ENCODE data around the gene TYW5. TPM values are rescaled to one million over a fixed set of nuclear protein-coding genes. Genes with fewer than 3 reads are reported as not detected.

TYW5 gene
- polyA plus RNA-seq, 1 experiment, result 6.7 TPM

GRCh38 chr2:199989822-199990221 is 34.5 kb upstream of the TYW5 start:
- no peak for DNase-seq (ENCODE audit: low read depth, low spot score)
- Histone ChIP-seq H3K9me3 (ENCODE audit: control insufficient read depth, insufficient read depth, low read length) (no peaks in the 10 kb centered on the region), H3K4me3 (ENCODE audit: low read depth, low read length) (no peak overlapping the region), H3K27ac (ENCODE audit: low read depth, low read length) (no peak overlapping the region), H3K27me3 (ENCODE audit: control insufficient read depth, insufficient read depth, low read length) (no peaks in the 10 kb centered on the region)
- TF ChIP-seq CTCF (IDR thresholded peaks at IDR 0.05; ENCODE audit: low read depth, low read length), result no peak
- POLR2A ChIA-PET, result no interaction called here
- CTCF ChIA-PET, result interaction anchor here (1.4 kb wide), 1 partner anchor 10 kb away, joined by 7 read pairs; no protein-coding TSS in a partner anchor

GRCh38 chr2:199988151-199988550 is 32.9 kb upstream of the TYW5 start:
- no peak for TF ChIP-seq CTCF (IDR thresholded peaks at IDR 0.05; ENCODE audit: low read depth, low read length)
- Histone ChIP-seq H3K27me3 (ENCODE audit: control insufficient read depth, insufficient read depth, low read length) (no peaks in the 10 kb centered on the region), H3K9me3 (ENCODE audit: control insufficient read depth, insufficient read depth, low read length) (no peaks in the 10 kb centered on the region), H3K4me3 (ENCODE audit: low read depth, low read length) (no peak overlapping the region), H3K27ac (ENCODE audit: low read depth, low read length) (no peak overlapping the region)
- POLR2A ChIA-PET, result interaction anchor here (0.5 to 0.6 kb wide), 2 partner anchors 400 to 420 kb away, joined by 3 to 4 read pairs; no protein-coding TSS in a partner anchor
- CTCF ChIA-PET, result interaction anchor here (4.4 kb wide), 1 partner anchor 14 kb away, joined by 18 read pairs; no protein-coding TSS in a partner anchor
- peak; percentile 16 for DNase-seq (ENCODE audit: low read depth, low spot score)

- no peak for DNase-seq (ENCODE audit: low read depth, low spot score)
- POLR2A ChIA-PET, result interaction anchor here (0.5 to 0.6 kb wide), 2 partner anchors 401 to 421 kb away, joined by 3 to 4 read pairs; no protein-coding TSS in a partner anchor
- Histone ChIP-seq H3K27me3 (ENCODE audit: control insufficient read depth, insufficient read depth, low read length) (no peaks in the 10 kb centered on the region), H3K27ac (ENCODE audit: low read depth, low read length) (no peak overlapping the region), H3K9me3 (ENCODE audit: control insufficient read depth, insufficient read depth, low read length) (no peaks in the 10 kb centered on the region), H3K4me3 (ENCODE audit: low read depth, low read length) (no peak overlapping the region)
- no peak for TF ChIP-seq CTCF (IDR thresholded peaks at IDR 0.05; ENCODE audit: low read depth, low read length)
- CTCF ChIA-PET, result interaction anchor here (4.4 kb wide), 1 partner anchor 13 kb away, joined by 18 read pairs; no protein-coding TSS in a partner anchor
These were observed 32.3 kb upstream of the TYW5 start for GRCh38 chr2:199987586-199987985.

GRCh38 chr2:199985625-199986207 is 30.4 kb upstream of the TYW5 start:
- Histone ChIP-seq H3K4me3 (ENCODE audit: low read depth, low read length) (no peak overlapping the region), H3K27ac (ENCODE audit: low read depth, low read length) (no peak overlapping the region), H3K27me3 (ENCODE audit: control insufficient read depth, insufficient read depth, low read length) (no peaks in the 10 kb centered on the region), H3K9me3 (ENCODE audit: control insufficient read depth, insufficient read depth, low read length) (no peaks in the 10 kb centered on the region)
- peak; percentile 74 for TF ChIP-seq CTCF (IDR thresholded peaks at IDR 0.05; ENCODE audit: low read depth, low read length)
- POLR2A ChIA-PET, result no interaction called here
- peak; percentile 34 for DNase-seq (ENCODE audit: low read depth, low spot score)
- CTCF ChIA-PET, result interaction anchor here (0.6 to 4.4 kb wide), 36 partner anchors 12 to 549 kb away, joined by 3 to 18 read pairs (median 4); partner anchors contain the start of genes KCTD18 and SPATS2L

- POLR2A ChIA-PET, result no interaction called here
These were observed 29.5 kb upstream of the TYW5 start for GRCh38 chr2:199984755-199985154.

More at GRCh38 chr2:199984755-199985154, 29.5 kb upstream of the TYW5 start:
- TF ChIP-seq CTCF (IDR thresholded peaks at IDR 0.05; ENCODE audit: low read depth, low read length), result no peak
- no peaks in the 10 kb centered on the region for H3K27me3 ChIP-seq (ENCODE audit: control insufficient read depth, insufficient read depth, low read length)
- H3K27ac ChIP-seq (ENCODE audit: low read depth, low read length), result no peak overlapping the region
- CTCF ChIA-PET, result interaction anchor here (1.0 to 4.4 kb wide), 15 partner anchors 11 to 498 kb away, joined by 3 to 18 read pairs (median 5); no protein-coding TSS in a partner anchor
- H3K4me3 ChIP-seq (ENCODE audit: low read depth, low read length), result no peak overlapping the region
- DNase-seq (ENCODE audit: low read depth, low spot score), result no peak
- no peaks in the 10 kb centered on the region for H3K9me3 ChIP-seq (ENCODE audit: control insufficient read depth, insufficient read depth, low read length)
